Aortic smooth muscle cell (primary cell): ENCODE results near the gene HSPB2. TPM values are rescaled to one million over a fixed set of nuclear protein-coding genes. Genes with fewer than 3 reads are reported as not detected.

ENCODE experiments used
- total RNA-seq: library from RNA; depleted of rRNA; stranded (reverse); fragments of >200 nt; gene quantifications from 2 replicates; pipeline ENCODE4 v1.2.3, GENCODE V29; 2014

HSPB2 gene, protein sequence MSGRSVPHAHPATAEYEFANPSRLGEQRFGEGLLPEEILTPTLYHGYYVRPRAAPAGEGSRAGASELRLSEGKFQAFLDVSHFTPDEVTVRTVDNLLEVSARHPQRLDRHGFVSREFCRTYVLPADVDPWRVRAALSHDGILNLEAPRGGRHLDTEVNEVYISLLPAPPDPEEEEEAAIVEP
- total RNA-seq: 1.1 and 1.2 TPM in 2 replicates

DNA sequence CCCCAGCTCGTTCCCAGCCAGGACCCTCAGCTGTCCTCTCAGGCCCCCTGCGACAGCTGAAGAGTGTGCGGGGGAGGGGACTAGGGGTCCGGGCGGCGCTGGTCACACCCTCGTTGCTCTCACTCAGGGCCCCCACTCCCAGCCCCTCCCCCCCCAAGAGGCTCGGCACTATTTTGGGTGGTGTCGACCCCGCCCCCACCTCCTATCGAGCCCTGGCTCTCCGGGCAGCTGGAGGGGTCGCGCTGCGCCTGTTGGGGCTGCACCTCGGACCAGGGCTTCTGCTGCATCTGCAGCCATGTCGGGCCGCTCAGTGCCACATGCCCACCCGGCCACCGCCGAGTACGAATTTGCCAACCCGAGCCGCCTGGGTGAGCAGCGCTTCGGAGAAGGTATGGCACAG is at the start of gene HSPB2:
TSS of gene HSPB2 (plus strand) at position 200 of the 400 bp plus-strand sequence. CDS start at position 296, 96 bp downstream.

DNA sequence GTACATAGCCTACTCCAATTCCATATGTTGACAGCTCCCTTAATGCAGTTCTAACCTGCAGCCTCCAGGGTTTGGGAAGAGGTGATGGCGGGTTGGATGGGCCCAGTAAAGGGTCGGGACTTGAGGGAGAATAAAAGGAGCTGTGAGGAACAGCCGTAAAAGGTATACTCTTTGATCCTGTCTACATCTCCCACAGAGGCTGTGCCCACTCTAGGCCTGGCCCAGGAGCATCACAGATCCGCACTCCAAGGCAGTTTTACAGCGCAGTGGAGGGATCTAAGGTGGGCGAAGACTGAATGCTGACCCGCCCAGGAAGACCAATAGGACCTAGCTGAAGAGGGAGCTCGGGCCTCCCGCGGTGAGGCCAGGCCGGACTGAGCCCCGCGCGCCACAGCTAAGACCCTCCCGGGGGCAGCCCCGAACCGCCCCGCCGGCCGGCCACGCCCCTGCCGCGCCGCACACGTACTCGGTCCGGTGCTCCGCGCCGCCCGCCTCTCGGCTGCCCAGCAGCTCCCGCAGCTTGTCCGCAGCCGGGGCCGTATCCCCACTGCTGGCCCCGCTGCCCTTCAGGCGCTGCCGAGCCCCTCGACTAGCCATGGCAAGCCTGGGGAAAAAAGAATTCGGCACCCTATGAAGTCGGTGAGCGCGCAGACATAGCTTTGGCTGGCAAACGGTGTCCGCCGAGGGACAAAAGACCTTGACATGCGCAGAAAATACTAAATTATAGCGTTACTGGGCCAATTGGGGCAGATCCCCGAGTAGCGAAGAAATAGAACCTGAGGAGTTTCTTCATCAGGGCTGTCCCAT is 41.4 kb upstream of the HSPB2 start, which contains the start of gene ALG9:
TSS of gene ALG9 (minus strand) at position 696 of the 807 bp plus-strand sequence. CDS start at position 597, 99 bp downstream.

DNA sequence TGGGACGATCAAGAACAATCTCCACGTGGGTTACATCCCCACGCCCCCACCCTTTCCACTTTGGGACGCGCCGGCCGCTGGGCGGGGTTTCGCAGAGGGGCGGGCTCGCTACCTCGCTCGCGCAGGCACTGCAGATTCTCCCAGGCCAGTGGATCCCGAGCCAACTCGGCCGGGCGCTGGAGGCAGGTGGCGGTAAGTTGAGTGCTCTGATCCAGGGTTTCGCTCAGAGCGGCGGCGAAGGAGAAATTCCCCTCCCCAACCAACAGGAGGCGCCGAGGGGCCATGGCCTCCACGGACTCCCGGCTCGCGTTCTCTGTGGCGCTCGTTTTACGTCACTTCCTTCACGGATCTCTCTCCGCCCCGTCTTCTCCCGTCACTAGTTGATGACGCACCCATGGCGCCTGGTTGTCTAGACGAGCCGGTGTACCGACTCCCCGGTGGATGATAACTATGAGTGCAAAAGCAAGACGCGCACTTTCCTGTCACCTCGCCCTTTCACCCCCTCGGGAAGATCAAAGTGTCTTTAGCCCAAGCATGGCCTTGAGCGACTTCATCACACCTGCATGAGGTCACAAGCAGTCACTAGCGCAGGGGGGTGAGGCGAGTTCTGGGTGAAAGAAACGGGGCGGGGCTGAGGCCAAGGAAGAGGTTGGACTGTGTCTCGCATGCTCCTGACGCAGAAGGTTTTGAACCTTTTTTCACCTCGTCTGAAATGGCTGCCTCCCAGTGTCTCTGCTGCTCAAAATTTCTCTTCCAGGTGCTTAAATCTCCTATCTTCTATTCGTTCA is 33.5 kb upstream of the HSPB2 start, which contains the start of the genes CFAP68 and FDXACB1:
TSS of gene CFAP68 (plus strand) at position 693 of the 788 bp plus-strand sequence. CDS start at position 713, 20 bp downstream.
TSS of gene FDXACB1 (minus strand) at position 317 of the 788 bp plus-strand sequence. CDS start at position 284, 33 bp downstream.

DNA sequence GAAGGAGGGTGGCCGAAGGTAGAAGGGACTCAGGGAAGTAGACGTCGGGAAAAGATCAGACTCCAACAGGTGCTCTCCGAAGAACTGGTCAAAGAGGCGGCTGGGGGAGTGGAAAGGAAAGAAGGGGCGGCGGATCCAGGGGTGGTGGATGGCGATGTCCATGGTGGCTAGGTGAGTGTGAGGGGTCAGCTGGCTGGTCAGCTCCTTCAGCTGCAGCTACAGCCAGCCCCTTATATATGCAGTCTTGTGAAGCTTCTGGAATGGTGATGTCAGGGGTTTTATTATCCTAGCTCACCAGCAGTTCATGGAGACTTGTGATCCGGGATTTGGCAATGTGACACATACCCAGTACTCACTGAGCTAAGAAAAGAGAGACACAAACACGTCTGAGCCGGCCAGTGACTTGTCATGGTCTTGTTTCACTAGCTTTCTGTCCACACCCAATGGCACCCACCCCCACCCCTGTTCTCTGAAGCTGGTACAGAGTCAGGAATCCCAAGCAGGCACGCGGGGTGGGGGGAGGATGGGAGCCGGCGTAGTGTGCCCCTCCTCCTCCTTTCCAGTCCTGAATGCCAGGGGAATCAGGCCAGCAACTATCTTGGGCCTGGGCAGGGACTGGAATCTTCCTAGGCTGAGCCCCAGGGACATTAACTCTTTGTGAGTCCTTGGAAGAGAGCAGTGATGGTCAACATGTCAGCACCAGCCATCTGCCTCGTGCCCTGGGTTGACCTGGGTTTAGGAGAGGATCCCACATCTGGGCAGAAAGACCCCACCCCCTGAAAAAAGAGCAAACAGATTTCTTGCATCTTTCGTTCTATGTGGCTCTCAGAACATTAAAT is 752 bp upstream of the HSPB2 start, which contains the start of gene CRYAB:
TSS of gene CRYAB (minus strand) at position 208 of the 839 bp plus-strand sequence. CDS start at position 162, 46 bp downstream.

DNA sequence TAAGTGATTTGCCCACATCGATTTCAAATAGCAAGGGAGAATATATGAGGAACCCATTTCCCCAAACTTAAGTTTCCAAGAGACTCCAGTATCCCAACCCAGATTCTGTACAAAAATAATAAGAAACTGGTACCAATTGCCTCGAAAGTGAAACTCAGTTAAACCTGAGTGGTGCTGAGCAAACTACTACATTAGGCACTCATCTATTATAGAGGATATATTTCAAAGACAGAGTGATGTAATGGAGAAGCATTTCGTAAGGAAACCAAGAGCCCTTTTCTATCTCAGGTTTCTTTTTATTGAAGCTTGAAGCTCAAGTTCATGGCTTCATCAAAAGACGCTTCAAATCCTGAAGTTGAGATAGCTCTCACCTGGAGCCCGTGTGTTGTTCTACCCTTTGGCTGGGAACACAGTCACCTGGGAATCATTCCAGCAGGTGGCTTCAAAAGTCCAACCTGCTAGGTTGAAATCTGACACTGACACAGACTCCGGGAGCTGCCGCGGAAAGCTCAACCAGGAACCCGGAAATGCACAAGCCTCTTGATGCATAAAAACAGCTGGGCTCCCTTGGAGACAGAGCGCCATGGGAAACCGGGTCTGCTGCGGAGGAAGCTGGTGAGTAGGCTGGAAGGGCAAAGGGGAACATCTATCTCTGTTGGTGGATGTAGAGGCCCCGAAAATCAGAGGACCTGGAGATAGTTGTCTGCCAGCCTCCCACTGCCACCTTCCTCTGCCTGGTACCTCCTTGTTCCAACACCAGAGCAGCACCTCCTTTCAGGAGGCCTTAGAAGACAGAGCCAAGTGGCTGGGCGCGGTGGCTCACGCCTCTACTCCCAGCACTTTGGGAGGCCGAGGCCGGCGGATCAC is 6.1 kb downstream of the HSPB2 start, which contains the start of gene C11orf52:
TSS of gene C11orf52 (plus strand) at position 524 of the 867 bp plus-strand sequence. CDS start at position 584, 60 bp downstream.

Other genes starting within 250 kb of the HSPB2 start
- gene PPP2R1B, start 146.3 kb upstream of the HSPB2 start, total RNA-seq: 22.9 and 33.2 TPM in 2 replicates
- gene ALG9, start 41.2 kb upstream of the HSPB2 start, total RNA-seq: 25.0 and 31.6 TPM in 2 replicates
- 2.2 and 2.9 TPM in 2 replicates for gene FDXACB1, start 33.6 kb upstream of the HSPB2 start, total RNA-seq
- gene CFAP68, start 33.2 kb upstream of the HSPB2 start, total RNA-seq: 13.1 and 13.5 TPM in 2 replicates
- gene CRYAB, start 964 bp upstream of the HSPB2 start, total RNA-seq: 25.2 and 45.1 TPM in 2 replicates
- 0.40 and 1.1 TPM in 2 replicates for gene C11orf52, start 6.2 kb downstream of the HSPB2 start, total RNA-seq
- 24.3 and 38.4 TPM in 2 replicates for gene DIXDC1, start 24.6 kb downstream of the HSPB2 start, total RNA-seq
- gene DLAT, start 112.7 kb downstream of the HSPB2 start, total RNA-seq: 34.5 and 35.3 TPM in 2 replicates
- 1.3 and 2.4 TPM in 2 replicates for gene PIH1D2, start 161.3 kb downstream of the HSPB2 start, total RNA-seq
- 18.0 and 18.7 TPM in 2 replicates for gene NKAPD1, start 161.6 kb downstream of the HSPB2 start, total RNA-seq
- 68.2 and 94.1 TPM in 2 replicates for gene TIMM8B, start 174.0 kb downstream of the HSPB2 start, total RNA-seq
- gene SDHD, start 174.1 kb downstream of the HSPB2 start, total RNA-seq: 146 and 153 TPM in 2 replicates